HEK293T (cell line): ENCODE measurements around the gene EHBP1L1.

Experiments used
- ARNT ChIP-seq: fragments of 450-650 bp; IDR thresholded peaks from 2 replicates; pipeline ENCODE4 v1.6.1; 2017; ENCODE audit warnings: mild to moderate bottlenecking
- FOXM1 ChIP-seq: fragments of 450-650 bp; IDR thresholded peaks from 2 replicates; pipeline ENCODE4 v1.6.1; 2017; ENCODE audit warnings: mild to moderate bottlenecking, borderline replicate concordance
- SP1 ChIP-seq: fragments of 450-650 bp; IDR thresholded peaks from 2 replicates; pipeline ENCODE4 v1.6.1; 2017
- SUZ12 ChIP-seq: fragments of 450-650 bp; IDR thresholded peaks from 2 replicates; pipeline ENCODE4 v1.6.1; 2016; ENCODE audit warnings: mild to moderate bottlenecking
- ZNF384 ChIP-seq: fragments of 450-650 bp; IDR thresholded peaks from 2 replicates; pipeline ENCODE4 v1.6.1; 2016

GRCh38 chr11:65548395-65548794, 27.5 kb upstream of the EHBP1L1 start:
- TF ChIP-seq SUZ12 (no peak), ARNT (no peak), SP1 (no peak), ZNF384 (no peak), FOXM1 (no peak)
